H9 (cell line): ENCODE results near the gene CCDC51. TPM values are rescaled to one million over a fixed set of nuclear protein-coding genes. Genes with fewer than 3 reads are reported as not detected.

Source experiments
- DNase-seq: peaks from one replicate; pipeline ENCODE4 v3.0.0-alpha.2; 2017
- H2AFZ ChIP-seq: one replicate; pipeline ENCODE4 v1.6.1; 2013; ENCODE audit warnings: mild to moderate bottlenecking, low read length, control low read depth, moderate library complexity
- H2AK5ac ChIP-seq: 2 replicates; pipeline ENCODE4 v1.6.1; 2013; ENCODE audit warnings: low read length, control low read depth, mixed read lengths; ENCODE audit not compliant: insufficient read length
- H2BK120ac ChIP-seq: one replicate; pipeline ENCODE4 v1.6.1; 2013; ENCODE audit warnings: low read depth, mild to moderate bottlenecking, low read length, control low read depth, inconsistent platforms; ENCODE audit not compliant: poor library complexity, severe bottlenecking
- H2BK12ac ChIP-seq: 2 replicates; pipeline ENCODE4 v1.6.1; 2013; ENCODE audit warnings: low read length, control low read depth, mixed read lengths, low read depth; ENCODE audit not compliant: insufficient read length
- H2BK15ac ChIP-seq: 2 replicates; pipeline ENCODE4 v1.6.1; 2013; ENCODE audit warnings: low read depth, low read length, control low read depth
- H2BK20ac ChIP-seq: one replicate; pipeline ENCODE4 v1.6.1; 2013; ENCODE audit warnings: low read depth, mild to moderate bottlenecking, low read length, control low read depth, inconsistent platforms; ENCODE audit not compliant: poor library complexity, severe bottlenecking
- H2BK5ac ChIP-seq: 2 replicates; pipeline ENCODE4 v1.6.1; 2013; ENCODE audit warnings: low read length, control low read depth, mixed read lengths; ENCODE audit not compliant: insufficient read length
- H3K14ac ChIP-seq: 2 replicates; pipeline ENCODE4 v1.6.1; 2013; ENCODE audit warnings: low read length, control low read depth; ENCODE audit not compliant: insufficient read depth
- H3K18ac ChIP-seq: 2 replicates; pipeline ENCODE4 v1.6.1; 2013; ENCODE audit warnings: low read depth, mild to moderate bottlenecking, mixed read lengths, low read length, control low read depth; ENCODE audit not compliant: insufficient read length
- H3K23ac ChIP-seq: 2 replicates; pipeline ENCODE4 v1.6.1; 2013; ENCODE audit warnings: low read length, control low read depth, mixed read lengths, low read depth; ENCODE audit not compliant: insufficient read length
- H3K23me2 ChIP-seq: 2 replicates; pipeline ENCODE4 v1.6.1; 2013; ENCODE audit warnings: low read depth, mild to moderate bottlenecking, mixed read lengths, low read length, control low read depth; ENCODE audit not compliant: insufficient read length, poor library complexity, severe bottlenecking
- H3K27ac ChIP-seq: 2 replicates; pipeline ENCODE4 v1.5.1; 2013; ENCODE audit warnings: low read length, control low read depth, mixed read lengths, low read depth; ENCODE audit not compliant: insufficient read length
- H3K27me3 ChIP-seq: 2 replicates; pipeline ENCODE4 v1.6.1; 2013; ENCODE audit warnings: low read length, control low read depth, inconsistent platforms; ENCODE audit not compliant: insufficient read depth
- H3K4ac ChIP-seq: 2 replicates; pipeline ENCODE4 v1.6.1; 2013; ENCODE audit warnings: low read depth, mild to moderate bottlenecking, control low read depth, inconsistent platforms, low read length, moderate library complexity
- H3K4me1 ChIP-seq: 2 replicates; pipeline ENCODE4 v1.6.1; 2013; ENCODE audit warnings: low read length, control low read depth, inconsistent platforms; ENCODE audit not compliant: insufficient read depth
- H3K4me2 ChIP-seq: 2 replicates; pipeline ENCODE4 v1.6.1; 2013; ENCODE audit warnings: low read length, control low read depth, mixed read lengths; ENCODE audit not compliant: insufficient read length, insufficient read depth
- H3K56ac ChIP-seq: 2 replicates; pipeline ENCODE4 v1.6.1; 2013; ENCODE audit warnings: low read depth, mild to moderate bottlenecking, mixed read lengths, low read length, control low read depth; ENCODE audit not compliant: insufficient read length
- H3K79me1 ChIP-seq: 2 replicates; pipeline ENCODE4 v1.6.1; 2013; ENCODE audit warnings: low read depth, mild to moderate bottlenecking, moderate library complexity, low read length, control low read depth, inconsistent platforms; ENCODE audit not compliant: insufficient read depth, poor library complexity, severe bottlenecking
- H3K79me2 ChIP-seq: 2 replicates; pipeline ENCODE4 v1.6.1; 2013; ENCODE audit warnings: low read length, control low read depth, inconsistent platforms; ENCODE audit not compliant: insufficient read depth
- H3K9ac ChIP-seq: 2 replicates; pipeline ENCODE4 v1.6.1; 2013; ENCODE audit warnings: low read length, control low read depth, mixed read lengths; ENCODE audit not compliant: insufficient read length; ENCODE audit errors: extremely low read depth
- H3K9me3 ChIP-seq: one replicate; pipeline ENCODE4 v1.6.1; 2013; ENCODE audit warnings: low read depth, low read length, inconsistent platforms; ENCODE audit not compliant: control insufficient read depth
- H3T11ph ChIP-seq: one replicate; pipeline ENCODE4 v1.6.1; 2013; ENCODE audit warnings: mild to moderate bottlenecking, low read length, control low read depth, inconsistent platforms
- H4K20me1 ChIP-seq: one replicate; pipeline ENCODE4 v1.6.1; 2013; ENCODE audit not compliant: control insufficient read depth, insufficient read length, insufficient read depth
- H4K5ac ChIP-seq: 2 replicates; pipeline ENCODE4 v1.6.1; 2013; ENCODE audit warnings: low read depth, mild to moderate bottlenecking, mixed read lengths, low read length, control low read depth; ENCODE audit not compliant: insufficient read length
- H4K8ac ChIP-seq: replicated peaks from 2 replicates; pipeline ENCODE4 v1.6.1; 2013; ENCODE audit warnings: low read length, control low read depth, mixed read lengths, low read depth; ENCODE audit not compliant: insufficient read length
- H4K91ac ChIP-seq: 2 replicates; pipeline ENCODE4 v1.6.1; 2013; ENCODE audit warnings: low read depth, mild to moderate bottlenecking, moderate library complexity, mixed read lengths, low read length, control low read depth; ENCODE audit not compliant: insufficient read length
- H3K27ac Mint-ChIP-seq, 3 experiments: 2 replicates in 2 of 3; 3 replicates in 1 of 3; pipeline ENCODE4 v1.8.0; 2020 to 2021; ENCODE audit warnings: mixed read lengths in 3 of 3, mild to moderate bottlenecking in 1 of 3, moderate library complexity in 1 of 3
- H3K27me3 Mint-ChIP-seq: 2 replicates; pipeline ENCODE4 v1.8.0; 2021; ENCODE audit warnings: low read depth, mild to moderate bottlenecking, moderate library complexity, mixed read lengths
- H3K36me3 Mint-ChIP-seq, 3 experiments: 2 replicates in 2 of 3; 3 replicates in 1 of 3; pipeline ENCODE4 v1.8.0; 2020 to 2021; ENCODE audit warnings: low read depth in 3 of 3, mixed read lengths in 3 of 3; ENCODE audit not compliant: insufficient read depth in 1 of 3
- H3K4me1 Mint-ChIP-seq, 2 experiments: 2 replicates each; pipeline ENCODE4 v1.8.0; 2020; ENCODE audit warnings: mixed read lengths in 2 of 2
- H3K4me3 Mint-ChIP-seq, 2 experiments: 2 replicates in 1 of 2; 3 replicates in 1 of 2; pipeline ENCODE4 v1.8.0; 2020 to 2021; ENCODE audit warnings: mild to moderate bottlenecking in 2 of 2, mixed read lengths in 2 of 2, moderate library complexity in 1 of 2
- H3K9me3 Mint-ChIP-seq, 2 experiments: 2 replicates in 1 of 2; 3 replicates in 1 of 2; pipeline ENCODE4 v1.8.0; 2020; ENCODE audit warnings: mild to moderate bottlenecking in 2 of 2, mixed read lengths in 2 of 2, moderate library complexity in 1 of 2
- CTCF ChIP-seq: fragments of 200-600 bp; sonication (generic); conservative IDR thresholded peaks from 3 replicates; pipeline ENCODE4 v1.8.0; 2021; ENCODE audit warnings: antibody characterized with exemption, mild to moderate bottlenecking
- WGBS: extraction: QIAGEN DNeasy Blood & Tissue Kit; methylation state at CpG from one replicate; pipeline ENCODE4 v1.1.7; 2013; ENCODE audit warnings: missing lambda C conversion rate, low lambda C conversion rate, mixed read lengths; ENCODE audit not compliant: insufficient read length; ENCODE audit errors: extremely low coverage; 5-methylcytosine and 5-hydroxymethylcytosine counted together
- total RNA-seq: library from RNA; stranded (reverse); gene quantifications from 2 replicates; pipeline ENCODE4 v1.2.1, GENCODE V29; 2021

The CCDC51 gene
- total RNA-seq, 1 experiment from 2014 or later, result 20.0 TPM

- Histone ChIP-seq H4K5ac (no peak overlapping the region), H3K79me1 (no peaks in the 10 kb centered on the region), H3K56ac (no peak overlapping the region), H2BK120ac (no peak overlapping the region), H2BK12ac (no peak overlapping the region), H3K79me2 (no peaks in the 10 kb centered on the region), H3K27ac (no peak overlapping the region), H4K91ac (no peak overlapping the region), H3K27me3 (no peaks in the 10 kb centered on the region), H4K20me1 (no peaks in the 10 kb centered on the region), H3K4me2 (no peak overlapping the region), H3K23me2 (no peaks in the 10 kb centered on the region), H4K8ac (no peak overlapping the region), H3K4me1 (no peaks in the 10 kb centered on the region), H3T11ph (no peak overlapping the region), H3K14ac (no peak overlapping the region), H2BK15ac (no peak overlapping the region), H2AK5ac (no peak overlapping the region), H2BK20ac (no peak overlapping the region), H3K9me3 (no peaks in the 10 kb centered on the region), H3K23ac (no peak overlapping the region), H2BK5ac (no peak overlapping the region), H3K4ac (no peak overlapping the region), H3K9ac (no peak overlapping the region), H2AFZ (no peak overlapping the region), H3K18ac (no peak overlapping the region)
- no peak overlapping the region for H3K4me3 Mint-ChIP-seq
- H3K9me3 Mint-ChIP-seq, result no peaks in the 10 kb centered on the region
- H3K27ac Mint-ChIP-seq, result no peak overlapping the region
- no peak for TF ChIP-seq CTCF
- DNase-seq, result no peak
- peaks cover 61 to 98% (median 97%) of the 10 kb centered on the region in 3 experiments for H3K36me3 Mint-ChIP-seq
- no CpG with 5 or more reads among the region's 16 CpGs for WGBS
- H3K27me3 Mint-ChIP-seq, result no peaks in the 10 kb centered on the region; the same call in 1 of the 2 replicates
- no peaks in the 10 kb centered on the region for H3K4me1 Mint-ChIP-seq
These were observed 29.5 kb downstream of the CCDC51 start for GRCh38 chr3:48410205-48411040.
